ENCODE data around the gene ACER2. TPM values are rescaled to one million over a fixed set of nuclear protein-coding genes. Genes with fewer than 3 reads are reported as not detected.

Gene ACER2
- total and polyA plus RNA-seq, 2 of the 8 experiments (the other 6 are each of a cell fraction or from before 2014, with no cell fraction given), result 7.4 to 8.8 TPM

DNA sequence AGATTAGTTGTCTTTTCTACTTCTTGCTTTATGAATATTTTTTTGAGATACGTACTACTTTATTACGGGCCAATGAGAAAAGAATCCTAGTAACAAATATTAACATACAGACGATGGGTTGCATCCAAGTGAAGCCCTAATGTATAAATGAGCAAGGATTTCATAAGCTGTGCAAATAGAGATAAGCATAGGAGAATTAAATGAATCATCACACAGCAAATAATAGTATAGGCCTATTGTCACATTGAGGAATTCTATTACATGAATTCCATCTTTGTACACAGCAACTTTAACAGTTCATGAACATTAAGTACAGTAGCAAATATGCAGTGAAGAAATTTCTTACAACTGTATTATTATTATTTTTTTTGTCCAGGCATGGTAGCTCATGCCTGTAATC lies 78.0 kb downstream of the ACER2 start:
- H4K5ac ChIP-seq (ENCODE audit: insufficient read length, low read depth, low read length), result no peak overlapping the region
- no peaks in the 10 kb centered on the region for H3K4me1 ChIP-seq (replicated peaks in 1 of 4; ENCODE audit: control insufficient read depth in 3 of 4, insufficient read depth in 4 of 4, low read length in 3 of 4)
- no peak overlapping the region for H2BK12ac ChIP-seq (ENCODE audit: low read depth, low read length)
- H3K56ac ChIP-seq (replicated peaks; ENCODE audit: insufficient read length, low read depth, low read length), result no peak overlapping the region
- H3K36me3 ChIP-seq (ENCODE audit: control insufficient read depth in 2 of 4, insufficient read depth in 4 of 4, low read length in 3 of 4), result no peaks in the 10 kb centered on the region
- H3K79me1 ChIP-seq (ENCODE audit: low read depth, low read length), result no peaks in the 10 kb centered on the region
- no peak for DNase-seq (ENCODE audit: low read depth in 1 of 2, low spot score in 2 of 2)
- no peak overlapping the region for H3K27ac ChIP-seq (ENCODE audit: low read depth, low read length)
- H3K4ac ChIP-seq (replicated peaks; ENCODE audit: insufficient read length, low read depth, low read length), result no peak overlapping the region
- ChIA-PET POLR2A (ENCODE audit: partially characterized antibody) (interaction anchor here (1.0 kb wide), 1 partner anchor 12 kb away, joined by 3 read pairs; no protein-coding TSS in a partner anchor), CTCF (ENCODE audit: partially characterized antibody) (interaction anchor here (0.5 to 3.5 kb wide), 7 partner anchors 10 to 438 kb away, joined by 3 to 26 read pairs (median 4); no protein-coding TSS in a partner anchor)
- no peak overlapping the region for H3K18ac ChIP-seq (ENCODE audit: extremely low read depth, low read length)
- H2BK120ac ChIP-seq (replicated peaks; ENCODE audit: low read depth, low read length), result no peak overlapping the region
- no peaks in the 10 kb centered on the region for H3K27me3 ChIP-seq (replicated peaks in 1 of 4; ENCODE audit: control insufficient read depth in 3 of 4, extremely low read depth in 1 of 4, insufficient read depth in 3 of 4, low read length in 3 of 4)
- H3K4me2 ChIP-seq (ENCODE audit: insufficient read depth in 1 of 2, low read depth in 2 of 2, low read length in 2 of 2), result no peak overlapping the region
- H3K9me3 ChIP-seq (ENCODE audit: insufficient read depth in 2 of 2, low read depth in 1 of 2, low read length in 1 of 2), result no peaks in the 10 kb centered on the region
- H3K23ac ChIP-seq (ENCODE audit: insufficient read length), result no peak overlapping the region
- no peaks in the 10 kb centered on the region for H3K79me2 ChIP-seq (ENCODE audit: control insufficient read depth in 1 of 2, insufficient read depth in 2 of 2, low read length in 2 of 2)
- TF ChIP-seq KDM1A (IDR thresholded peaks at IDR 0.05; ENCODE audit: borderline replicate concordance, low read length), result no peak
- TF ChIP-seq CEBPB (IDR thresholded peaks at IDR 0.05; ENCODE audit: low read depth, low read length), result no peak
- TF ChIP-seq RAD21 (IDR thresholded peaks at IDR 0.05 in 1 of 2, conservative IDR thresholded peaks at IDR 0.05 in 1 of 2; ENCODE audit: low read depth in 2 of 2, low read length in 2 of 2), result no peak
- TF ChIP-seq SIX5 (IDR thresholded peaks at IDR 0.05; ENCODE audit: low read depth, low read length), result no peak
- no peak overlapping the region for H4K8ac ChIP-seq (ENCODE audit: extremely low read depth, insufficient read depth, low read length)
- H3K4me3 ChIP-seq (ENCODE audit: extremely low read depth in 1 of 4, insufficient read depth in 2 of 4, low read depth in 3 of 4, low read length in 4 of 4), result no peak overlapping the region
- no peak overlapping the region for H2AFZ ChIP-seq (ENCODE audit: low read length)
- 97% methylated on average over 3 of the region's 3 CpGs; no CpG with 5 or more reads in 1 of the 2 experiments for WGBS, 2 experiments (ENCODE audit: extremely low coverage in 1 of 2, insufficient coverage in 1 of 2, insufficient read length in 1 of 2, insufficient replicate concordance in 2 of 2, low coverage in 1 of 2, low lambda C conversion rate in 2 of 2, missing lambda C conversion rate in 1 of 2)
- H2BK15ac ChIP-seq (ENCODE audit: low read length), result no peak overlapping the region
- no peak overlapping the region for H3K9ac ChIP-seq (replicated peaks in 1 of 4; ENCODE audit: extremely low read depth in 1 of 4, low read depth in 3 of 4, low read length in 3 of 4)
- H2BK20ac ChIP-seq (ENCODE audit: low read length), result no peak overlapping the region
- no peak overlapping the region for H2BK5ac ChIP-seq (ENCODE audit: low read depth, low read length)
- H2AK5ac ChIP-seq (ENCODE audit: low read depth, low read length), result no peak overlapping the region
- no peak overlapping the region for H3K14ac ChIP-seq (ENCODE audit: insufficient read length)
- H4K91ac ChIP-seq (replicated peaks; ENCODE audit: insufficient read length, low read length), result no peak overlapping the region
- no peaks in the 10 kb centered on the region for H4K20me1 ChIP-seq (replicated peaks in 1 of 2; ENCODE audit: control insufficient read depth in 1 of 2, insufficient read depth in 2 of 2, low read length in 2 of 2)
- H3K23me2 ChIP-seq (ENCODE audit: low read depth, low read length), result no peaks in the 10 kb centered on the region
- no peak for FAIRE-seq

Measured in H1 (cell line).